GM18873 (cell line): Measurements from ENCODE around the gene SNX15.
"Not testable (repeated sequence)": the region's sequence is repeated elsewhere in the genome, so short reads cannot be mapped to it uniquely, and the experiment has no call there.

ENCODE experiments used
- ATAC-seq: cut with Tn5 transposase; IDR thresholded peaks from one replicate; pipeline ENCODE4 v1.9.1; 2021; ENCODE audit warnings: mild to moderate bottlenecking, moderate library complexity, moderate number of reproducible peaks; ENCODE audit not compliant: unreplicated experiment, low FRiP score

The SNX15 gene

GRCh38 chr11:65013888-65014725, 13.1 kb upstream of the SNX15 start, which contains the start of gene ARL2:
Gene ARL2 (plus strand): TSS chr11:65014160. CDS start chr11:65014208, 48 bp downstream.
- ATAC-seq, result peak; percentile 70

- no peak for ATAC-seq
Observed at GRCh38 chr11:65014726-65015227, 12.5 kb upstream of the SNX15 start.

GRCh38 chr11:65016705-65017104, 10.5 kb upstream of the SNX15 start:
- ATAC-seq, result no peak

- ATAC-seq, result no peak
Observed at GRCh38 chr11:65017937-65018336, 9.3 kb upstream of the SNX15 start.

GRCh38 chr11:65019824-65020223, 7.4 kb upstream of the SNX15 start:
- ATAC-seq, result no peak

GRCh38 chr11:65021003-65021402, 6.2 kb upstream of the SNX15 start:
- no peak for ATAC-seq

GRCh38 chr11:65021509-65021908, 5.7 kb upstream of the SNX15 start:
- ATAC-seq, result no peak

GRCh38 chr11:65023502-65023901, 3.7 kb upstream of the SNX15 start:
- ATAC-seq, result not testable (repeated sequence)

GRCh38 chr11:65026810-65027209, 429 bp upstream of the SNX15 start:
- no peak for ATAC-seq

- ATAC-seq, result no peak
Observed at GRCh38 chr11:65032216-65032615, 5.0 kb downstream of the SNX15 start.

GRCh38 chr11:65034423-65034822, 7.2 kb downstream of the SNX15 start:
- no peak for ATAC-seq

- no peak for ATAC-seq
Observed at GRCh38 chr11:65035579-65035978, 8.3 kb downstream of the SNX15 start.

GRCh38 chr11:65036931-65037330, 9.7 kb downstream of the SNX15 start:
- no peak for ATAC-seq

GRCh38 chr11:65040520-65040846, 13.2 kb downstream of the SNX15 start:
- ATAC-seq, result no peak

GRCh38 chr11:65040847-65041622, 13.8 kb downstream of the SNX15 start, which contains the start of gene SAC3D1:
Gene SAC3D1 (plus strand): TSS chr11:65041210. CDS start chr11:65041293, 83 bp downstream.
- ATAC-seq, result peak; percentile 83

GRCh38 chr11:65042891-65043290, 15.7 kb downstream of the SNX15 start:
- ATAC-seq, result no peak

GRCh38 chr11:65043881-65044501, 16.8 kb downstream of the SNX15 start:
- ATAC-seq, result no peak

- no peak for ATAC-seq
Observed at GRCh38 chr11:65045061-65045460, 17.8 kb downstream of the SNX15 start.

- no peak for ATAC-seq
Observed at GRCh38 chr11:65045728-65046127, 18.5 kb downstream of the SNX15 start.

- ATAC-seq, result no peak
Observed at GRCh38 chr11:65047581-65048422, 20.6 kb downstream of the SNX15 start.
